Activated B cell treated with CpG ODN at 0.5 μM for 24 hours (primary cell): ENCODE measurements around the gene SND1. TPM values are rescaled to one million over a fixed set of nuclear protein-coding genes. Genes with fewer than 3 reads are reported as not detected.

Source experiments
- ATAC-seq: fragments of 200-7000 bp; cut with Tn5 transposase; one replicate; pipeline ENCODE4 v1.10.0; 2021; ENCODE audit warnings: low read depth, mild to moderate bottlenecking, moderate library complexity
- CTCF ChIA-PET: fragments of 350-600 bp; sonication (Branson Sonifier 250); formaldehyde crosslinking; loops from one replicate; lab custom pipeline; 2021; ENCODE audit warnings: antibody characterized with exemption; lab: Charles Lee
- POLR2A ChIA-PET: fragments of 350-600 bp; sonication (Branson Sonifier 250); formaldehyde crosslinking; loops from one replicate; lab custom pipeline; 2021; ENCODE audit warnings: antibody characterized with exemption; lab: Charles Lee
- DNase-seq: peaks from one replicate; pipeline ENCODE4 v3.0.0; 2022
- H3K27ac Mint-ChIP-seq: one replicate; pipeline ENCODE4 v1.8.0; 2020; ENCODE audit warnings: mixed read lengths
- H3K27me3 Mint-ChIP-seq: one replicate; pipeline ENCODE4 v1.8.0; 2021; ENCODE audit warnings: mixed read lengths
- H3K36me3 Mint-ChIP-seq: one replicate; pipeline ENCODE4 v1.8.0; 2021; ENCODE audit warnings: low read depth, mixed read lengths
- H3K4me1 Mint-ChIP-seq: one replicate; pipeline ENCODE4 v1.8.0; 2021; ENCODE audit warnings: mixed read lengths
- H3K4me3 Mint-ChIP-seq: one replicate; pipeline ENCODE4 v1.8.0; 2020; ENCODE audit warnings: mild to moderate bottlenecking, mixed read lengths
- H3K9me3 Mint-ChIP-seq: one replicate; pipeline ENCODE4 v1.8.0; 2020; ENCODE audit warnings: mixed read lengths
- intact Hi-C: fragments of 100-400 bp; cut with micrococcal nuclease; formaldehyde crosslinking; loops from one replicate; pipeline ENCODE4 v1.15.1; 2024
- total RNA-seq: library from RNA; stranded (reverse); gene quantifications from 2 replicates; pipeline ENCODE4 v1.2.3, GENCODE V29; 2022
- TF ChIP-seq, protein P1 (sequence below): fragments of 200-600 bp; IDR thresholded peaks from one replicate; pipeline ENCODE4 v1.8.0; 2022; ENCODE audit warnings: antibody characterized with exemption, mild to moderate bottlenecking

The SND1 gene
- total RNA-seq, 1 donor from 2014 or later: 215 TPM

DNA sequence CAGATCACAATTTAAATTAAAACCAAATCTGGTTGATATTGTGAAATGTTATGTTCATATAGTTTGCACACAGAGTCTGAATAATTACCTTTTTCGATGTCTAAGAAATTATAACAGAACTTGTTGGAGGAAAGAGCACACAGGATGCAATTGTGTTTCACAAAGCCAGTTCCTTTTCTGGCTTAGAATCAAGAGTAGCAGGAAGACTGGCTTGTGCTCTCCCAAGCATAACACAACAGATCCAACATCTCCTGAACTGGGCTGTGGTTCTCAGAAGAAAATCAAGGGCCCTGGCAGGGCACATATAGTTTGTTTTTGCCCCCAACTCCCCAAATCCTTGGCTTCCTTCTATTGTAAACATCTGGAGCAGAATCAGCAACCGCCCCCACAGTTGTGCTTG is 316.6 kb downstream of the SND1 start:
- Mint-ChIP-seq H3K4me1 (peaks cover 4% of the 10 kb centered on the region), H3K9me3 (no peaks in the 10 kb centered on the region), H3K27ac (no peak overlapping the region), H3K27me3 (no peaks in the 10 kb centered on the region), H3K4me3 (no peak overlapping the region), H3K36me3 (peaks cover 21% of the 10 kb centered on the region)
- TF ChIP-seq, protein P1, sequence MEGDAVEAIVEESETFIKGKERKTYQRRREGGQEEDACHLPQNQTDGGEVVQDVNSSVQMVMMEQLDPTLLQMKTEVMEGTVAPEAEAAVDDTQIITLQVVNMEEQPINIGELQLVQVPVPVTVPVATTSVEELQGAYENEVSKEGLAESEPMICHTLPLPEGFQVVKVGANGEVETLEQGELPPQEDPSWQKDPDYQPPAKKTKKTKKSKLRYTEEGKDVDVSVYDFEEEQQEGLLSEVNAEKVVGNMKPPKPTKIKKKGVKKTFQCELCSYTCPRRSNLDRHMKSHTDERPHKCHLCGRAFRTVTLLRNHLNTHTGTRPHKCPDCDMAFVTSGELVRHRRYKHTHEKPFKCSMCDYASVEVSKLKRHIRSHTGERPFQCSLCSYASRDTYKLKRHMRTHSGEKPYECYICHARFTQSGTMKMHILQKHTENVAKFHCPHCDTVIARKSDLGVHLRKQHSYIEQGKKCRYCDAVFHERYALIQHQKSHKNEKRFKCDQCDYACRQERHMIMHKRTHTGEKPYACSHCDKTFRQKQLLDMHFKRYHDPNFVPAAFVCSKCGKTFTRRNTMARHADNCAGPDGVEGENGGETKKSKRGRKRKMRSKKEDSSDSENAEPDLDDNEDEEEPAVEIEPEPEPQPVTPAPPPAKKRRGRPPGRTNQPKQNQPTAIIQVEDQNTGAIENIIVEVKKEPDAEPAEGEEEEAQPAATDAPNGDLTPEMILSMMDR: no peak
- POLR2A ChIA-PET: interaction anchor here (0.6 kb wide), 1 partner anchor 51 kb away, joined by 4 read pairs; no protein-coding TSS in a partner anchor
- intact Hi-C loops: no loop called here
- DNase-seq (no peak), ATAC-seq (no peak)
- CTCF ChIA-PET: no interaction called here

DNA sequence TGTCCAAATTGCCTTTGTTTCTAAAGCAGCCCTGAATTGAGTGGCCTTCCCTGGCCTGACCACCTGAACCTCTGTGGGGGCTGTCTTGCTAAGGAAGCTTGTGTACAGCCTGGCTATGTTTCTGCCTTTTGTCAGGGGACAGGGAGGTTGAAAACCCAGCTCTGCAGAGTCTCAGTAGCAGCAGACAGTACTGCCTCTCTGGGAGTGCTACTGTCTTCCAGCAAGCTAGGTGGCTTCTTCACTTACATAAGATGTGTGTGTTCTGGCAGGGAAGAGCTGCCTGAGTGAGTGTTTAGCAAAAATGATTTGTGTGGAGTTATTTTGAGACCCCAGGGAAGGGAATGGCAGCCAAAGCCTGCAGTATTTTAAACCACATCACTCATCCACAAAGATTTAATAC is 321.8 kb downstream of the SND1 start:
- DNase-seq: no peak
- Mint-ChIP-seq H3K27ac (no peak overlapping the region), H3K4me1 (peaks cover 15% of the 10 kb centered on the region), H3K4me3 (no peak overlapping the region), H3K27me3 (no peaks in the 10 kb centered on the region), H3K9me3 (peaks cover 10% of the 10 kb centered on the region), H3K36me3 (peaks cover 65% of the 10 kb centered on the region)
- no peak for ATAC-seq
- intact Hi-C loops: no loop called here
- ChIA-PET CTCF (no interaction called here), POLR2A (no interaction called here)
- TF ChIP-seq, protein P1: no peak

DNA sequence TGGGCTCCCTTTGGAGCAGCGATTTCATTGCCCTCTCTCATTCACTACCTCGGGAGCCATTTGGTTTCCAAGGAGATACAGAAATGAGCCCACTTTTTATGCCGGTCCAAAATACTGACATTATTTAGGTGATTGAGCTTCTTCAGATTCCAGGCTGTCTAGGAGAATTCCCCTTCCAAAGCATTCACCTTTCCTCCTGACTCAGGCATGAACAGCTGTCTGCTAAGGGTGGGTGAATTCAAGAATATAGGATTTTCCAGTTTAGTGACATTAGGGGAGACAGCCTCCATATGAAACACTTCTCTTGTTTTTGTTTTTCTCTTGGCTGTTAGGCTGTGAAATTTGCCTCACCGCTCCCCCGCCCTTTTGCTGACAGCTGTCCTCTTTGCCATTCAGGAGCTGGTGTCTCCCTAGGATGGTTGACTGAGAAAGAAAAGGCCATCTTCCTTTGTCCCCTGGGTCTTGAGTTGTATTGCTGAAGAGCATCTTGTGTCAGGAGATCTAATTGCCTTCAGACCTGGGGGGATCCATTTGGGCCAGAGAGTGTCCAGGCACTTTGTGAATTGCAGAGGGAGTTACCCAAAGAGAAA is 322.5 kb downstream of the SND1 start:
- H3K27ac Mint-ChIP-seq: no peak overlapping the region
- ATAC-seq (no peak), DNase-seq (no peak)
- TF ChIP-seq, protein P1: no peak
- POLR2A ChIA-PET: no interaction called here
- H3K27me3 Mint-ChIP-seq: no peaks in the 10 kb centered on the region
- peaks cover 16% of the 10 kb centered on the region for H3K9me3 Mint-ChIP-seq
- H3K4me3 Mint-ChIP-seq: no peak overlapping the region
- peaks cover 69% of the 10 kb centered on the region for H3K36me3 Mint-ChIP-seq
- peaks cover 19% of the 10 kb centered on the region for H3K4me1 Mint-ChIP-seq
- intact Hi-C loops: no loop called here
- CTCF ChIA-PET: no interaction called here

DNA sequence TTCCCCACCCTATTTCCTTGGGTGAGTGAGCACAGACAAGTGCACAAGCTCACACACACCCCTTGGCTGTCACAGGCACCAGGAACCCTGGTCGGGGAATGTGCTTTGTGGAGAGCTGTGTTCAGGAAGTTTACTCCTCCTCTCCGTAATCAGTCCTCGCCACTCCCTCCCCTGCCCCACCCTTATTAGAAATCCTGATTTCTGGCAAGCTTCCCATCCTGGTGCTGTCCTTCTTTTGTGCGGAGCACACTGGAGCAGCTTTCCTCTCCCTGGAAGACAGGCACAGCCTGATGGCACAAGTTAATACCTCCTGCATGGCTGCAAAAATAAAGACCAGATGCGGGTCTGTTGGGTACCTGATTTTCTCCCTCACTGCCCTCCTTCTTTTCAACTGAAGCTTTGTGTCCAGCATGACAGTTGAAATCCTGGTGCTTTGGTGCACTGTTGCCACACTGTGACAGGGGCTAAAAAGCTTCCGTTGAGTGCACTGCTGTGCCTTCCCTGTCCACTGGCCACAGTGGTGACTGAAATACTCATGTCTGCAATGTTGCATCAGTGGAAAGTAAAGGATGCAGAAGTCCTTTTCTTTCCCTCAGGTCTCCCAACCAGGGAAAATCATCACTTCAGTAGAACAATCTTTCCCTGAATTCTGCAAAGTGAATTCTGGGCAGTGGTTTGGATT is 324.2 kb downstream of the SND1 start:
- no peaks in the 10 kb centered on the region for H3K27me3 Mint-ChIP-seq
- ChIA-PET CTCF (no interaction called here), POLR2A (no interaction called here)
- H3K4me3 Mint-ChIP-seq: no peak overlapping the region
- H3K36me3 Mint-ChIP-seq: peaks cover 71% of the 10 kb centered on the region
- peaks cover 17% of the 10 kb centered on the region for H3K9me3 Mint-ChIP-seq
- ATAC-seq: no peak
- intact Hi-C loops: no loop called here
- TF ChIP-seq, protein P1: no peak
- no peak overlapping the region for H3K27ac Mint-ChIP-seq
- no peak for DNase-seq
- H3K4me1 Mint-ChIP-seq: peaks cover 19% of the 10 kb centered on the region

DNA sequence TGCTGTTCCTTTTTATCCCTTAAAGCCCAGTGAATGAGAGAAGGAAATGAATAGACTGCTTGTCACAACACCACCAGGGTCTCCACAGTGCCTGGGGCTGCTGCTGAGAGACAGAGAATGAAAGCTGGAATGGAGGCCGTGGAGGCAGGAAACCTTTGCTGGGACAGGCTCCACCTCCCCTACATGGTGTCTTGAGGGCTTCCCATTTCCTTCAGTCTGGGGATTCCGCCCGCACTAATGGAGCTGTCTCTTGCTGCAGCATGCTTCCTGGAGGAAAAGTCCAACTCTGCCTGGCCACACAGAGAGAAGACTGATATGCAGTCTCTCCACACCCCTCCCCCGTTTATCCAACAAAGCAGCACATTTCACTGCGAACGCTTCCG is 324.7 kb downstream of the SND1 start:
- ATAC-seq (no peak), DNase-seq (no peak)
- POLR2A ChIA-PET: no interaction called here
- Mint-ChIP-seq H3K36me3 (peaks cover 71% of the 10 kb centered on the region), H3K9me3 (peaks cover 17% of the 10 kb centered on the region), H3K27ac (no peak overlapping the region), H3K27me3 (no peaks in the 10 kb centered on the region), H3K4me3 (no peak overlapping the region), H3K4me1 (peaks cover 19% of the 10 kb centered on the region)
- intact Hi-C loops: no loop called here
- CTCF ChIA-PET: no interaction called here
- TF ChIP-seq, protein P1: no peak
